Motor neuron (in vitro differentiated cells): ENCODE data around the gene H1-8. TPM values are rescaled to one million over a fixed set of nuclear protein-coding genes. Genes with fewer than 3 reads are reported as not detected.

Source experiments
- ATAC-seq, 8 experiments: fragments of 200-7000 bp; cut with Tn5 transposase; replicated peaks in 6 of 8; 2 replicates each; pipeline ENCODE4 v1.8.0; 2021; ENCODE audit warnings: mild to moderate bottlenecking in 8 of 8, moderate library complexity in 8 of 8
- H3K27ac ChIP-seq, 2 donors: fragments of 250-450 bp; sonication (Bioruptor Pico); 2 replicates each; pipeline ENCODE4 v1.9.0; 2021; ENCODE audit warnings: antibody characterized with exemption in 2 of 2, mild to moderate bottlenecking in 2 of 2, moderate library complexity in 1 of 2
- H3K4me1 ChIP-seq, 2 donors: fragments of 250-450 bp; sonication (Bioruptor Pico); replicated peaks in 1 of 2; 2 replicates each; pipeline ENCODE4 v1.6.1; 2021; ENCODE audit warnings: antibody characterized with exemption in 2 of 2, mild to moderate bottlenecking in 2 of 2, moderate library complexity in 1 of 2
- H3K4me3 ChIP-seq, 5 donors: fragments of 250-450 bp; sonication (Bioruptor Pico); 2 replicates each; pipeline ENCODE4 v1.9.0; 2021; ENCODE audit warnings: antibody characterized with exemption in 5 of 5, mild to moderate bottlenecking in 5 of 5, moderate library complexity in 4 of 5
- WGBS, 10 experiments: fragments of 450-650 bp; shearing (Covaris generic); methylation state at CpG; one replicate each; pipeline ENCODE4 v1.0.0; 2022; 5-methylcytosine and 5-hydroxymethylcytosine counted together
- in situ Hi-C, 9 experiments: fragments of 400-800 bp; cut with MboI; loops; one replicate each; pipeline ENCODE4 v1.15.0; 2021; ENCODE audit warnings: low sequenced_read_pairs in 9 of 9, low pct_unique_long_range_greater_than_20kb in 2 of 9; ENCODE audit not compliant: unreplicated experiment in 9 of 9
- total RNA-seq, 8 experiments: library from RNA; unstranded; fragments of 300-600 nt; gene quantifications; 2 replicates each; pipeline versions ENCODE4 v1.2.3 to v1.2.4, GENCODE V29; 2022

H1-8 gene
- total RNA-seq, 8 experiments from 2014 or later = not detected

GRCh38 chr3:129518038-129518561, 24.9 kb upstream of the H1-8 start:
- WGBS, 10 experiments = 0 to 68% (median 67%) methylated on average over 1 to 4 of the region's 8 CpGs; no CpG with 5 or more reads in 7 of the 10 experiments
- H3K4me1 ChIP-seq = peaks cover 21 to 24% of the 10 kb centered on the region in 2 donors
- peak in 2 of 8 experiments; percentile 51 to 65 for ATAC-seq
- in situ Hi-C loops = no loop called here
- no peak overlapping the region for H3K4me3 ChIP-seq
- no peak overlapping the region for H3K27ac ChIP-seq

GRCh38 chr3:129518581-129518980, 24.4 kb upstream of the H1-8 start:
- 100% methylated on average over 3 to 5 of the region's 8 CpGs; no CpG with 5 or more reads in 8 of the 10 experiments for WGBS, 10 experiments
- Histone ChIP-seq H3K4me1 (peaks cover 21 to 24% of the 10 kb centered on the region in 2 donors), H3K27ac (no peak overlapping the region), H3K4me3 (no peak overlapping the region)
- no peak for ATAC-seq
- in situ Hi-C loops = no loop called here

- ATAC-seq = no peak
- in situ Hi-C loops = no loop called here
- WGBS, 10 experiments = 40 to 80% (median 79%) methylated on average over 1 to 2 of the region's 10 CpGs; no CpG with 5 or more reads in 7 of the 10 experiments
- H3K27ac ChIP-seq = no peak overlapping the region
- peaks cover 21 to 24% of the 10 kb centered on the region in 2 donors for H3K4me1 ChIP-seq
- H3K4me3 ChIP-seq = no peak overlapping the region
Observed at GRCh38 chr3:129519449-129519848, 23.5 kb upstream of the H1-8 start.

- H3K4me3 ChIP-seq = no peak overlapping the region
- in situ Hi-C loops = no loop called here
- peak in 1 of 8 experiments; percentile 54 for ATAC-seq
- H3K4me1 ChIP-seq = peaks cover 21 to 24% of the 10 kb centered on the region in 2 donors
- WGBS, 10 experiments = 1 to 100% (median 69%) methylated on average over 1 to 10 of the region's 15 CpGs
- no peak overlapping the region for H3K27ac ChIP-seq
Observed at GRCh38 chr3:129519896-129520715, 22.9 kb upstream of the H1-8 start.

GRCh38 chr3:129520960-129521359, 22.0 kb upstream of the H1-8 start:
- Histone ChIP-seq H3K27ac (peak overlapping the region in 1 of 2 donors; percentile 37), H3K4me3 (no peak overlapping the region), H3K4me1 (peaks cover 21 to 24% of the 10 kb centered on the region in 2 donors)
- 67% methylated on average over 1 of the region's 4 CpGs; no CpG with 5 or more reads in 9 of the 10 experiments for WGBS, 10 experiments
- ATAC-seq = peak in 3 of 8 experiments; percentile 2 to 52 (median 6)
- in situ Hi-C loops = no loop called here

GRCh38 chr3:129521611-129522010, 21.4 kb upstream of the H1-8 start:
- peak overlapping the region in 1 of 2 donors; percentile 37 for H3K27ac ChIP-seq
- no peak overlapping the region for H3K4me3 ChIP-seq
- peaks cover 21 to 24% of the 10 kb centered on the region in 2 donors for H3K4me1 ChIP-seq
- in situ Hi-C loops = no loop called here
- peak in 6 of 8 experiments; percentile 34 to 94 (median 94) for ATAC-seq
- WGBS, 10 experiments = 0 to 60% (median 16%) methylated on average over 1 to 3 of the region's 8 CpGs; no CpG with 5 or more reads in 6 of the 10 experiments

- WGBS, 10 experiments = no CpG with 5 or more reads among the region's 5 CpGs
- H3K4me1 ChIP-seq = peaks cover 21 to 24% of the 10 kb centered on the region in 2 donors
- no peak overlapping the region for H3K27ac ChIP-seq
- in situ Hi-C loops = no loop called here
- no peak for ATAC-seq
- no peak overlapping the region for H3K4me3 ChIP-seq
Observed at GRCh38 chr3:129522953-129523352, 20.0 kb upstream of the H1-8 start.

- WGBS, 10 experiments = 62 to 100% (median 97%) methylated on average over 1 to 3 of the region's 4 CpGs; no CpG with 5 or more reads in 4 of the 10 experiments
- no peak overlapping the region for H3K27ac ChIP-seq
- in situ Hi-C loops = no loop called here
- ATAC-seq = no peak
- H3K4me3 ChIP-seq = no peak overlapping the region
- peaks cover 21 to 24% of the 10 kb centered on the region in 2 donors for H3K4me1 ChIP-seq
Observed at GRCh38 chr3:129524081-129524480, 18.9 kb upstream of the H1-8 start.

GRCh38 chr3:129525341-129525968, 17.5 kb upstream of the H1-8 start:
- H3K4me1 ChIP-seq = peaks cover 20 to 29% of the 10 kb centered on the region in 2 donors
- ATAC-seq = peak in 2 of 8 experiments; percentile 34 to 60
- no peak overlapping the region for H3K27ac ChIP-seq
- in situ Hi-C loops = no loop called here
- WGBS, 10 experiments = 40 to 100% (median 90%) methylated on average over 1 to 6 of the region's 8 CpGs; no CpG with 5 or more reads in 1 of the 10 experiments
- no peak overlapping the region for H3K4me3 ChIP-seq

GRCh38 chr3:129526121-129526900, 16.7 kb upstream of the H1-8 start:
- Histone ChIP-seq H3K4me3 (no peak overlapping the region), H3K27ac (no peak overlapping the region), H3K4me1 (peaks cover 11 to 22% of the 10 kb centered on the region in 2 donors)
- ATAC-seq = no peak
- 40 to 90% (median 62%) methylated on average over 1 to 3 of the region's 12 CpGs; no CpG with 5 or more reads in 4 of the 10 experiments for WGBS, 10 experiments
- in situ Hi-C loops = no loop called here

GRCh38 chr3:129527262-129527661, 15.7 kb upstream of the H1-8 start:
- Histone ChIP-seq H3K27ac (no peak overlapping the region), H3K4me1 (peaks cover 1 to 14% of the 10 kb centered on the region in 2 donors), H3K4me3 (no peak overlapping the region)
- ATAC-seq = no peak
- in situ Hi-C loops = no loop called here
- 80 to 93% (median 80%) methylated on average over 1 to 5 of the region's 11 CpGs; no CpG with 5 or more reads in 5 of the 10 experiments for WGBS, 10 experiments

GRCh38 chr3:129528589-129529100, 14.3 kb upstream of the H1-8 start, which contains the start of gene RHO:
Gene RHO, plus strand, starts transcription at chr3:129528639. Its CDS starts 95 bp downstream, at chr3:129528734.
- no peak for ATAC-seq
- in situ Hi-C loops = no loop called here
- Histone ChIP-seq H3K4me1 (peaks cover 0 to 12% of the 10 kb centered on the region in 2 donors), H3K27ac (no peak within 1 kb of the TSS), H3K4me3 (no peak within 1 kb of the TSS)
- WGBS, 10 experiments = 50 to 100% (median 95%) methylated on average over 1 to 4 of the region's 18 CpGs; no CpG with 5 or more reads in 5 of the 10 experiments
